Subcutaneous adipose tissue (tissue), 4 donors: ENCODE data around the gene TROAP. TPM values are rescaled to one million over a fixed set of nuclear protein-coding genes. Genes with fewer than 3 reads are reported as not detected.

Source experiments
- total RNA-seq, 4 donors: library from RNA; depleted of rRNA; stranded (reverse); fragments of >200 nt; gene quantifications; one replicate each; pipeline ENCODE4 v1.1.0, GENCODE V29; 2016
- TF ChIP-seq, protein P1 (sequence below): fragments of 450-650 bp; IDR thresholded peaks from one replicate; pipeline ENCODE4 v1.5.1; 2016; ENCODE audit warnings: low read depth, mild to moderate bottlenecking, control low read depth, antibody characterized with exemption, moderate library complexity

The TROAP gene
- total RNA-seq, 4 donors from 2014 or later: 0.16 to 2.0 (median 0.88) TPM; not detected in 1

- TF ChIP-seq, protein P1, sequence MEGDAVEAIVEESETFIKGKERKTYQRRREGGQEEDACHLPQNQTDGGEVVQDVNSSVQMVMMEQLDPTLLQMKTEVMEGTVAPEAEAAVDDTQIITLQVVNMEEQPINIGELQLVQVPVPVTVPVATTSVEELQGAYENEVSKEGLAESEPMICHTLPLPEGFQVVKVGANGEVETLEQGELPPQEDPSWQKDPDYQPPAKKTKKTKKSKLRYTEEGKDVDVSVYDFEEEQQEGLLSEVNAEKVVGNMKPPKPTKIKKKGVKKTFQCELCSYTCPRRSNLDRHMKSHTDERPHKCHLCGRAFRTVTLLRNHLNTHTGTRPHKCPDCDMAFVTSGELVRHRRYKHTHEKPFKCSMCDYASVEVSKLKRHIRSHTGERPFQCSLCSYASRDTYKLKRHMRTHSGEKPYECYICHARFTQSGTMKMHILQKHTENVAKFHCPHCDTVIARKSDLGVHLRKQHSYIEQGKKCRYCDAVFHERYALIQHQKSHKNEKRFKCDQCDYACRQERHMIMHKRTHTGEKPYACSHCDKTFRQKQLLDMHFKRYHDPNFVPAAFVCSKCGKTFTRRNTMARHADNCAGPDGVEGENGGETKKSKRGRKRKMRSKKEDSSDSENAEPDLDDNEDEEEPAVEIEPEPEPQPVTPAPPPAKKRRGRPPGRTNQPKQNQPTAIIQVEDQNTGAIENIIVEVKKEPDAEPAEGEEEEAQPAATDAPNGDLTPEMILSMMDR: no peak
These were observed 29.7 kb upstream of the TROAP start for GRCh38 chr12:49293056-49293956.

DNA sequence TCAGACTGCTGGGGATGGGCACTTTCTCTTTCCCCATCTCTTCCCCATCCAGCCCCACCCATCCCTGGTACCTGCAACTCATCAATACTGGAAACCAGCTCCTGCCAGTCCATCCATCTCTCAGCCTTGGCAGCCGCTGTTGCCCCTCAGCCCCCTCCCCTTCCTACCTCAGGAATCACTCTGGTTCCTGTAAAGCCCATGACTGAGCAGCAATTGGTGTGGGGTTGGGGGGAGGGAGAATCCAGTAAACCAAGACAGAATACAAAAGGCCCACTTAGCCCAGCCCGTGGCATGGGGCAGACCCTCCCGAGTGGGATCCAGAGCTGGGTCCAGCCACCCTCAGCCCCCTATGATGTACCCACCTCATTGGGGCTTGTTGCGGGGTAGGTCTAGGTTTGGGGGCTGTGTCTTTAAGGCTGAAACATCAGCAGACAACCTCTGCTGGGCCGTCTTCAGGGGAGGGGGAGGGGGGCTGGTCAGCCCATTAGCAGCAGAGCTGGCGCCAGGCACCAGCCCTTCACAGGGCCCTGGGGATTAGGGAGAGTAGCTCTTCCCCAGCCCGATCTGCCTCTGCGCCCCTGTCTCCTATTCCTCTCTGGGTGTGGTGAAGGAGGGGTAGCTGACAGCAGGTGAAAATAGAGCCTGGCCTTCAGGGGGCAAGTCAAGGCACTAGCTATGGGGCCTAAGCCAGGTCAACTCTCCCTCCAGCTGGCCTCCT is 28.8 kb upstream of the TROAP start:
- TF ChIP-seq, protein P1: no peak

DNA sequence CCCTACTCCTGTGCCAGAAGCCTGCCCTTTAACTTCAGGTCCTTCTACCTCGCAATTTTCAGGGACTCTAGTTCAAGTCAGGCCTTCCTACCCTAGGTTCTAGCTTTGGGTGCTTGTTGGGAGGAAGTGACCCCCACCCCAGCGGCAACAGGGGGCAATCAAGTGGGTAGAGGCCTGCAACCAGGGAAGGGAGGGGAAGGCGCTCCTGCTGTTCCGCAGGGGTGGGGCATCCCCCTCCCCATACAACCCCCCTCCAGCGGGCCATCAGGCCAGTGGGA is 28.3 kb upstream of the TROAP start:
- TF ChIP-seq, protein P1: no peak

DNA sequence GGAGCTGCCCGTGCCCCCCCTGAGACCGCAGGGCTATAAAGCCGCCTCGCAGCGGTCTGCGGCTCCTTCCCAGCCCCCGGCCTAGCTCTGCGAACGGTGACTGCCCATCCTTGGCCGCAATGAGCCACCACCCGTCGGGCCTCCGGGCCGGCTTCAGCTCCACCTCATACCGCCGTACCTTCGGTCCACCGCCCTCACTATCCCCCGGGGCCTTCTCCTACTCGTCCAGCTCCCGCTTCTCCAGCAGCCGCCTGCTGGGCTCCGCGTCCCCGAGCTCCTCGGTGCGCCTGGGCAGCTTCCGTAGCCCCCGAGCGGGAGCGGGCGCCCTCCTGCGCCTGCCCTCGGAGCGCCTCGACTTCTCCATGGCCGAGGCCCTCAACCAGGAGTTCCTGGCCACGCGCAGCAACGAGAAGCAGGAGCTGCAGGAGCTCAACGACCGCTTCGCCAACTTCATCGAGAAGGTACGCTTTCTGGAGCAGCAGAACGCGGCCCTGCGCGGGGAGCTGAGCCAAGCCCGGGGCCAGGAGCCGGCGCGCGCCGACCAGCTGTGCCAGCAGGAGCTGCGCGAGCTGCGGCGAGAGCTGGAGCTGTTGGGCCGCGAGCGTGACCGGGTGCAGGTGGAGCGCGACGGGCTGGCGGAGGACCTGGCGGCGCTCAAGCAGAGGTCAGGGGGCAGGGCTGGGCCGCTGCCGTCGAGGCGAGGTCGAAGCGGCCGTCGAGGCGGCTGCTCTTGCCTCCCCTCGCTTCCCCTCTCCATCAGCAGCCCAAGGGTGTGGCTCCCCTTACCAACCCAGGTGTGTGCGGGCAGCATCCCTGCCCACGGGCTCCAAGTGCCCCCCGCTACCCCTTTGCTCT is 27.7 kb upstream of the TROAP start, which contains the start of gene PRPH:
TSS of gene PRPH (plus strand) at position 66 of the 855 bp plus-strand sequence. CDS start at position 120, 54 bp downstream.
- TF ChIP-seq, protein P1: no peak

DNA sequence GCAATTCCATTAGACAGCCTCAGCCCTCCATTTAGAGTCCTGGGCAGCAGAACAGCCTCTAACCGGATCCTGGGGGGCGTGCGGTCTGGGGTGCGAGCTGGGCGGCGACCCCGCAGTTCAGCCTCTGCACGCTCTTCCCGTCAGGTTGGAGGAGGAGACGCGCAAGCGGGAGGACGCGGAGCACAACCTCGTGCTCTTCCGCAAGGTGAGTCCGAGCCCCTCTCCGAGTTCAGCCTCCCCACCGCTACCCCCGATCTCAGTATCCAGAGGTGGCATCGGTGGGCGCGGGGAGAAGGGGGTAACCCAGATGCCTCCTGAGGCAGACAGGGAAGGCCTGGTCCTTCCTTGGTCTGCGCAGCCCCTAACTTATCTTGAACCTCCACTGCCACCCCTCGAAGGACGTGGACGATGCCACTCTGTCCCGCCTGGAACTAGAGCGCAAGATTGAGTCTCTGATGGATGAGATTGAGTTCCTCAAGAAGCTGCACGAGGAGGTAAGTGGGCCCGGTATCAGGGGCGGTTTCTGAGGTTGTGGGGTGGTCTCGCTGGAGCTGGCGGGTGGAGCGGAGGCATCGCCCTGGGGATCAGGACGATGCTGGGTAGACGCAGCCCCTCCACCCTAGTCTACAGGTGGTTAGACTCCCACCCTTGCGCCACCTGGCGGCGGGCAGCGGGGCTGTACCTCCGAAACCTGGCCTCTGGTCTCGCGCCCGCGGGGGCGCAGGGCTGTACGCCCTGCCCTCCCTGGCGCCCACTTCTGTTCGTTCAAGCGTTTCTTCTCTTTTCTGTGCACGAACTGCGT is 26.8 kb upstream of the TROAP start:
- TF ChIP-seq, protein P1: no peak

DNA sequence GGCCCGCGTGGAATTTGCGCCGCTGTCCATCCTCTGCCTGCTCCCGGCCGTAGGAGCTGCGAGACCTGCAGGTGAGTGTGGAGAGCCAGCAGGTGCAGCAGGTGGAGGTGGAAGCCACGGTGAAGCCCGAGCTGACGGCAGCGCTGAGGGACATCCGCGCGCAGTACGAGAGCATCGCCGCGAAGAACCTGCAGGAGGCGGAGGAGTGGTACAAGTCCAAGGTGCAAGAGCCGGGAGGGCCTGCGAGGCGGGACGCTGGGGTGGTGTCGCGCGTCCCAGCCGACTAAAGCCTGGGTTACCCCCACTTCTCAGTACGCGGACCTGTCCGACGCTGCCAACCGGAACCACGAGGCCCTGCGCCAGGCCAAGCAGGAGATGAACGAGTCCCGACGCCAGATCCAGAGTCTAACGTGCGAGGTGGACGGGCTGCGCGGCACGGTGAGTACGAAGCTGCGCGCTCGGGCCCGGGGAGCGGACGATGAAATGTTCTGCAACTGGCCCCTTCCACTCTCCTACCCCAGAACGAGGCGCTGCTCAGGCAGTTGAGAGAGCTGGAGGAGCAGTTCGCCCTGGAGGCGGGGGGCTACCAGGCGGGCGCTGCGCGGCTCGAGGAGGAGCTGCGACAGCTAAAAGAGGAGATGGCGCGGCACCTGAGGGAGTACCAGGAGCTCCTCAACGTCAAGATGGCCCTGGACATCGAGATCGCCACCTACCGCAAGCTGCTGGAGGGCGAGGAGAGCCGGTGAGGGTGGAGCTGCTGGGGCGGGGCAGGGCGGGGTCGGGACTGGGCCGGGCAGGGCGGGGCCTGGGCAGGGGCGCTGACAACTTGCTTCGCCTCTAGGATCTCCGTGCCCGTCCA is 26.0 kb upstream of the TROAP start:
- TF ChIP-seq, protein P1: no peak
